NCI-H2081 (cell line): ENCODE measurements around the gene IL16.
"Not testable (repeated sequence)": the region's sequence is repeated elsewhere in the genome, so short reads cannot be mapped to it uniquely, and the experiment has no call there.

Experiments
- DNase-seq, 2 experiments: peaks; one replicate each; lab custom pipeline; 2025; lab: John Stamatoyannopoulos, UW

IL16 gene

DNA sequence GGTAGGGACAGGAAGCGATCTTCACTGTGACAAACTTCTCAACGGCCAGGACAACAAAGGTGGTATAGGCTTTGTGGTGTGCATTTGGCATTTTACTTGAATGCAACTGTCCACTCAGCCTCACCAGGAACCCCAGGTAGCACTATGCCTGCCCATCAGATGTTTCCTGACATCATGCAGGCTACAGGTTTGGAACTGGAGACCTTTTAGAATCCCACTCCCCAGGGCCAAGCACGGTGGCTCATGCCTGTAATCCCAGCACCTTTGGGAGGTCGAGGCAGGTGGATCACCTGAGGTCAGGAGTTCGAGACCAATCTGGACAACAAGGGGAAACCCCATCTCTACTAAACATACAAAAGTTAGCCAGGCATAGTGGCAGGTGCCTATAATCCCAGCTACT lies 117.7 kb downstream of the IL16 start:
- DNase-seq, result no peak

DNA sequence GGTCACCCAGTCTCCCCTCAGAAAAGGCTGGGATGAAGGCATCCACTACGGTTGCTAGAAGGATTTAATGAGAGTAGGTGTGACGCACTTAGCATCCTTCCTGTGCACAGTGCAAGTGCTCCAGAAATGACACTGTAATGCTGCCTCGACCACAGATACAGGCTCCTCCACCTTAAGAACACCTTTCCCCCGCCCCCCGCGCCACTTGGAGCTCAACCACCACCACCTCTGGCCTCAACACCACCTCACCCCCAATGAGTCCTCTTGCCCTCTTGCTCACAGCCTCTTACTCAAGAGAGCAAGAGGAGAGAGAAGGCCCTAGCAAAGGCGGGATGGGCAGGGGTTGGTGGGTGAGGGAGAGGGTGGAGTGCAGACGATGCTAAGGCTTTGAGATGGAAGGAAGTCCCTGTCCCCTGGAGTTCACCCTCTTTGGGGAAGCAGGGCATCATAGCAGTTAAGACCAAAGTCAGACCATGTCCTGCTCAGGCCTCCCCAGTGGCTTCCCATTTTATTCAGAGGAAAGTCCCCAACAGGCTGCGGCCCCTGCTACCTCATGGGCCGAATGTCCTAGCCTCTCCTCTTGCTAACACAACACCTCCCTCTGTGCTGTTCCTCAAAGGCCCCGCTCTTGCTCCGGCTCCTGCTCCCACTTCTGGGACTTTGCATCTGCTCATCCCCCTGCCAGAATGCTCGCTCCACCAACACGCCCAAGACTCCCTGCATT lies 118.9 kb downstream of the IL16 start:
- DNase-seq, result no peak

DNA sequence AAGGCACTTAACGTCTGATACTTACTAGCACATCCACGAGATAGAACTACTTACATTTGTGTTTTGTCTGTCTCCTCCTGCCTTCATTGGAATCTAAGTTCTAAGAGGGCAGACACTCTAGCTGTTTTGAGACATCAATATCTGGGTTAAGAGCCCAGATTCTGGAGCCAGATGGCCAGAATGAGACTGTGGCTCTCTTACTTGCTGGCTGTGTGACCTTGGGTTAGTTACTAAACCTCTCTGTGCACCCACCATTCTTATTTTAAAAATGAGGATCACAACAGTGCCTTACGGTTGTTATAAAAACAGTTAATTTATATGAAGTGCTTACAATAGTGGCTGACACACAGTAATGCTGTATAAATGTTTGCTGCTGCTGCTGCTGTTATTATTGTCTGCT lies 119.6 kb downstream of the IL16 start:
- no peak for DNase-seq

DNA sequence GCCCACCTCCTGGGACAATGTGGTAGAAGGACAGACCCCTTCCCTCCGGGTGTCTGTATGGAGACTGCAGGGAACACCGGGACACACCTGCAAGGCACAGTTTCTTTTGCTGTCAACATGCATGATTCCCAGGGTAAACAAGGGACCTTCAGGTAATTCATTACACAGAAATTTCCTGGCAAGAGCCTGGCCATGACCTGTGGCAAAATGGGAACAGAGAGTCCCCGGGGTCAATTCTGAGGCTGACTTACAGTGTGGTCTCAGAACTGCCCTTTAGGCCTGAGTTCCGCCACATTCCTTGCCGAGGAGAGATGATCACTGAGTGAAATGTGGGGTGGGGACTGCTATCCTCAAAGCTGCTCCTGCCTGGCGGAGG lies 121.0 kb downstream of the IL16 start:
- no peak for DNase-seq

DNA sequence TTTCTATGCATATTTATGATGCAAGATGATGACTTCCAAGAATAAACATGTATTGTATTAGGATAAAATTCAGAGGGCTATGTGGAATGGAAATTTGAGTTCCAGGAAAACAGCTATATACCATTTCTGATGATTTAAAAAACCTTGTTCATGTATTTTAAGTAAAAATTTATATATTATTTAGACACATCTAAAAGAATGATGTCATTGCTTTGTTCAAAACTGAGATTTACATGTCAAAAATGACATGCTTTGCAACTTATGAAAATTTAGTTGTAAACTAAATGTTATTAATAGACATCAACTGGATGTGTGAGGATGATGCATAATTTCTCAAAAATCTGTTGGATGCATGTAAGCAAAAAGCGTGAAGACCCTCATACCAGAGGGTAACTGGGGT lies 125.0 kb downstream of the IL16 start:
- no peak for DNase-seq

DNA sequence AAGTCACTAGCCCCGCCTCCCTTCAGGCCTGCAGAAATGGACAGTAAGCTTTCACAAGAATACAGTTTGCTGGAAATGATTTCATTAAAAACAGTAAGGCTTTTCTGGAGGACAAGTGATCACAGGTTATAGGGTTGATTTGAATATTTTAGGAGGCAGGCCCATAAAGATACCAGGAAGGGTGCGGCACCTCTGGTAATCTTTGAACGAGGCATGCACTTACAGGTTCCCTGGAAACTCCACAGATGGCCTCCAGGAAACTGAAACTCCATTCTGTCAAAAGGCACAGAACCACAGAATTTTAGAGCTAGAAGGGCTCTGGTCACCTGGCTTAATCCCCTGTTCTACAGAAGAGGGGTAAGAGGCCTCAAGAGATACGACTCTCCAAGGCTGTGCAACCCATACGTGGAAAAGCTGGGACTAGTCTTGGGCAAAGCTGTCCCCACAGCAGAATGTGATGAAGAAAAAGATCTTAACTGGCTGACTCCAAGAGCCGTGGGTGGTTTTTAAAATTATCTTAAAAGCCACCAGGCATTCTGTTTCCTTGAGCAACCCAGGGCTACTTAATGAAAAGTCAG lies 126.1 kb downstream of the IL16 start:
- no peak for DNase-seq

DNA sequence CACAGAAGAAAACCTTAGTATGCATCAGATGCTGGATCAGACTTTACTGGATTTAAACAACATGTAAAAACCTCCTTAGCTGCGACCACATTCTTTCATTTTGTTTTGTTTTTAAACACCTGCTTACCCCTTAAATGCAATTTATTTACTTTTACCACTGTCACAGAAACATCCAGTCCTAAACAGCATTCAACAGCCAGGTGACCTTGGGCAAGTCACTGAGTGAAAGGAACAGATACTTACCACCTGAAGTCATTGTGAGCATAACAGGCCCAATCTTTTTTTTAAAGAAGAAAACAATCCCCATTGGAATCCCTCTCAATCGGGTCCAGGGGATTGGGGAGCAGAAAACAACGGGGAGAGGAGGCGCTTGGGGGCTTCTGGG lies 126.9 kb downstream of the IL16 start:
- DNase-seq, result no peak

DNA sequence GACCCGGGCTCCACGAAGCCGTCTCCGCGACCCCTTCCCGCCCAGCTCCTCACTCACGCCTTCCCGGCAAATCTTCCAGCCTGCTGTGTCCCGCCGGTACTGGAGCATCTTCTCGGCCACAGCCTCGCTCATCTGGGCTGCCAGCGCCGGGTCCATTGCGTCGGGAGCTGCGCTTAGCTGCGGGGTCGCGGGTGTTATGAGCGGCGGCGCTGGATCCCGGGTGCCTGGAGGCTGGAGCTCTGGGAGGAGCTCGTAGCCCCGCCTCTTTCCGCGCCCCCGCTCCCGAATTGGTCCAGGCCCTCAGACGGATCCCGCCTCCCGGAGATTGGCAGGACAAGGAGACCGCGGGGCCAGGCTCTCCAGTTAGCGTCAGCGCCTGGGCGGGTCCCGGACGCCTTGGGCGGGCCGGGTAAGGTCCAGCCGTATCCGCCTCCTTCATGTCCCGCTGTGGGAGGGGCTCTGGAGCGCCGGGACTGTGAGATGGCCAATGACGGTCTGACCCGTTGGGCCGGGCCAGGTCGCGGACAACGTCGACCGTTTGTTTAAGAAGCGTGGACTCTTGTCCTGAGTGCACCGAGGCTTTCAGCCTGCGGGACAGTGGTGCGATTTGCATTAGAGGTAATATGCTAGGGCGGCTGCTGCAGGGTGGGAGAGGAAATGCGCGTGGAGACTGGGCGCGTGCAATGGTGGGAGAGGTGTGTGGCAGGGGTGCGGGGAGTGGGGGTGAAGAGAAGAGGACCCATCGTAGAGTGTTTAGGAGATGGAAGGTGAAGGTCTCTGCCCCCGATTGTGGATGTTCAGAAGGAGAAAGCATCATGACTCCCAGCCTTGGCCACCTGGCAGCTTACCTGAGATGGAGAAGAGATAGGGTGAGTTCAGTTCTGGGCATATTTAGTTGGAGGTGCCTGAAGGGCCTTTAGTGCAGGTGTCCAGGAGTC lies 127.5 kb downstream of the IL16 start, which contains the start of gene STARD5:
Gene STARD5, minus strand, starts transcription at position 198 of the 938 bp plus-strand sequence. Its CDS starts 42 bp downstream, at position 156.
- peak; percentile 96 to 97 for DNase-seq

DNA sequence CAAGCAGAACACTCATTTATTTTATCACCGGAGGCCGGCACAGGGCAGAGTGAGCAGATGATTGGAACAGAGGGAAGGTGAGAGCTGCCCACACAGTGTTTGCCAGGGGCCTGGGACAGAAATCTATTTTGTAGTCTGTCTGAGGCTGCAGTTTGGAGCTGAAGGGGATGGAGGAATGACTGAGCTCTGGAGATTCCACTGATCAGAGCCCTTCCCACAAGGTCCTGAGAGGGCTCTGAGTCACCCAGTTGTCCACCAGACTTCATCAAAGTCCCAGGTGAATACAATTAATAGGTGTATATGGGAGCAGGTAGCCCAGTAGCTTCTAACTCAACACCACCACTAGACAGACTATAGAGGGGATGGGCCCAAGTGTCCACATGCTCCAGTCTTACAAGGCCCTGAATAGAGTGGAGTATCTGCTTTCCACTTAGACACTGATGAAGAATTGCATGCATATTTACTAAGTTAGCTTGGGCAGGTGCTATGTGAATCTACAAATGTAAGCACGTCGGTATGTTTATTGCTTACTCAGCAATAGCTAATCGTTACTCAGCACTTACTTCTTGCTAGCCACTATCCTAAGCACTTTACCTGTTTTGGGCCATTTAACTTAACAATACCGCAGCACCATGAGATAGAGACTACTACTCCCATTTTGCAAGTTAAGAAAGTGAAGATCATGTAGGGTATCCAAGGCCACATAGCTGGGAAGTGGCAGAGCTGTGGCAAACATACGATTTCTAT lies 130.0 kb downstream of the IL16 start:
- no peak for DNase-seq

DNA sequence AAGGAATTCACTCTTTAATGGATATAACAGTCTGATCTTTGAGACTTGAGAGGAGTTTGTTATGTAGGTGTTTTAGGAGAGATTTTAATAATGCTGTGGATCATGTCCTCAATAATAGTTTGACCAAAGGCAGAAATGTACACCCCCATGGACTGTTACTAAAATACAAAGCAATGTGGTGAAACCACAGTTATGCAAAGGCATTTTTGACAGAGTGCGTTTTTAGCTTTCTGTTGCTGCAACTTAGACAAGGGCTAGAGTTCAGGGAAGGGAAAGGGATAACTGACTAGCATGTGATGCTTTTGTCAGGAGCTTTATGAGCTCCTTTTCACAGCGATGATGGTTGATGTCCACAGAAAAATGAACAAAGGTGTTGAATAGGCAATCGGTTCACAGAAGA lies 130.8 kb downstream of the IL16 start:
- DNase-seq, result no peak

DNA sequence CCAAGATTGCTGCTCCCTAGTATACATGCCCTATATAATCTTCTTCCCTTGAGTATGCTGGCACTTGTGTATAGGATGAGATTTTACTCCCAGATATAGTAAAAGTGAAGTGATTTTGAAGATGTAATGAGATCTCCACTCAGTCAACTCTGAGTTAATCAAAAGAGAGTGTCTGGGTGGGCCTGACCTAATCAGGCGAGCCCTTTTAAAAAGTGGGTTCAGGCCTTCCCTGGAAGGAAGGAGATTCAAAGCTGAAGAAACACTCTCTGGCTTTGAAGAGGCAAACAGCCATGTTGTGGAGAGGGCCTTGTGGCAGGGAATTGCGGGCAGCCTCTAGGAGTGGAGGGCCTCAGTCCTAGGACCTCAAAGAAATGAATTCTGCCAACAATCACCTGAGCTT lies 132.8 kb downstream of the IL16 start:
- DNase-seq, result no peak

DNA sequence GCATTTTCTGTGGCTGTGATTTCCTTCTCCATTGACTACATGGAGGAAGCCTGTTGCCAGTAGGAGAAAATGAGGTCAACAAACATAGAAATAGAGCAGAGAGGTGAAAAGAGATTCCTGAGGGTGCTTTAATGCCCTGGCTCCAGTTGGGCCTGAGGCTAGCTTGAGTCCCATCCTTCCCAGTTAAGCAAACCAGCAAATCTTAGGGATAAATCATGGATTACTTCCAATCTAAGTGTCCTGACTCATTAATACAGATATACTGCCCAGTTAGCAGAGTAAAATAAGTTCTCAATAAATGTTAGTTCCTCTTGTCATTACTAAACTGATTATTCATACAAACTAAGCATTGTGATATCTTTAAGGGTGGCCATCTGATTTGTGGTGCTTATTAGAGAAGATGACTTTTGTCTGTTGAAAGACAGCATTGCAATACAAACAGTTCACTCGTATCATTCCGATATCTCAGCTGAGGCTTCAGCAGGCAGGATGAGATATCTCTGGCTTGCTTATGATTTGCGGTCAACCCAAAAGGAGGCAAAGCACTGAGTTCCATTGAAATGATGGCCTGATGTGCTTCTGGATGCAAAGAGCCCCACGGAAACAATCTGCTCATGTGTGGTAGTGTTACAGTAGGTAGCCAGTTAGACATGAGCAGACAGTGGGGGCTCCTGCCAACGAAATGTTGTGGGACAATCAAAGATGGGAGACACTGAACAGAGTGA lies 133.8 kb downstream of the IL16 start:
- no peak for DNase-seq

DNA sequence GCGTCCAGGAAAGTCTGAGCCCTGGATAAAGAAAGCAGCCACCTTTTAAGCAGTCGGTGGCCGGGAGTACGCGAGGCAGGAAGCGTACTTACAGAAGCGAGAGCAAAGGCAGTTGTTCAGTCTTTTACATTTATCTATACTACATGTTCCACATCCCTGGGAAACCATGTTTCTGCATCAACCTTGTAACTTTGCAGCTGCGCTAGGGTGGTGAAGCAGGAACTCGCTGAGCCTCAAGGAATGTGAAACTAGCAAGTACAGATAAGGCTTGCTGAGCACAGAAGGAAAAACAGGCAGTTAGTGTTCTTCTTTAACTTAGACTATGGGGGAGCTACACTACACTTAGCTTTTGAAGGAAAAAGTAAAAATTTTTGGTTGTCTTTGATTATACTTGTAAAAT lies 134.5 kb downstream of the IL16 start:
- not testable (repeated sequence) for DNase-seq

DNA sequence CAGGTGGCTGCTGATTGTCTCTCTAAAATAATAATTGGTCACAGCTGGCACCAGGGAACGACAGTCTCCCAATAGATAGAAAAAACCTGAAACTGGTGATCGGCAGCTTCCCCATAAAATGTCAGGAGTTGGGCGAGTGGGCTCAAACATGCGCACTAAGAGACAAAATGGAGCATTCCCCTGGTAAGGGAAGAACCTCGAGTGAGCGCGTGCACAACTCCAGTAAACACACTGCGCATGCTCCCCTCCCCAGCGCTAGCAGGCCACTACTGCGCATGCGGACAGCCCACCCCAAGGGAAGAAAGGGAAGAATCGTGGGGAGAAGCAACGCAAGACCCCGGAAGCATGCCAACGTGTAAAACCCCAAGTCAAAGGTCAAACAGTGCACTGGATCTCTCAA lies 134.9 kb downstream of the IL16 start:
- DNase-seq, result no peak

DNA sequence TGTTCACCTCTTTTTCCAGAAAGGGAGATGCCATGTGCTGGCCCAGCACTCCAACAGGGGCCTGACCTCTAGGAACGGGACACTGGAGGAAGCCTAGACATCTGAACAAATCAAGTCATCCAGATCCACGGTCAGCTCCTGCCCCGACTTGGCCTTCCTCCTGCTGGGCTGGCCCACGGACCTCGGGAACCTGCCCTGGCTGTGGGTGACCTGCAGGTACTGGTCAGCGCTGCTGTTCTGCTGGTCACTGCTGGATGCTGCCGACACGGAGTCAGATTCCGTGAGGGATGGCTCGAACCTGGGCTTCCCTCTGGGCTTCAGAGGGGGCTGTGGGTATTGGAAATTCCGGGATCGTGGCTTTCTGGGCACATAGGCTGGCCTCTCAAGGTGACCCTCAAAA lies 135.6 kb downstream of the IL16 start:
- DNase-seq, result no peak

DNA sequence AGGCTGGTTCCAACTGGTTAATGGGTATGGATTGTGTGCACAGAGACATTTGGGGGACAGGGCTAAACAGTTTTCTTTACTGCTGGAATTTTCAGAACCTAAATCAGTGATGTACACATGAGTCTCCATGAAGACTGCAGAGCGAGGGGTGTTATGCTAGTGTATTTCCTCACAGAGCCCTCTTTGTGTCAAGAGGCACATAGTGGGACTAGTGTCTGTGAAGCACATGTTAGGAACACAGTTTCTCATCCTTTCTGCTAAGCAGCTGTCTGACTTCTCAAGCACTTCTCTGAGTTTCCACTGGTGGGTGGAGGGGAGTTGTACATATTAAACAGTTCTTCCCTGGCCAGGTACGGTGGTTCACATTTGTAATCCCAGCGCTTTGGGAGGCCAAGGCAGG lies 136.7 kb downstream of the IL16 start:
- no peak for DNase-seq

DNA sequence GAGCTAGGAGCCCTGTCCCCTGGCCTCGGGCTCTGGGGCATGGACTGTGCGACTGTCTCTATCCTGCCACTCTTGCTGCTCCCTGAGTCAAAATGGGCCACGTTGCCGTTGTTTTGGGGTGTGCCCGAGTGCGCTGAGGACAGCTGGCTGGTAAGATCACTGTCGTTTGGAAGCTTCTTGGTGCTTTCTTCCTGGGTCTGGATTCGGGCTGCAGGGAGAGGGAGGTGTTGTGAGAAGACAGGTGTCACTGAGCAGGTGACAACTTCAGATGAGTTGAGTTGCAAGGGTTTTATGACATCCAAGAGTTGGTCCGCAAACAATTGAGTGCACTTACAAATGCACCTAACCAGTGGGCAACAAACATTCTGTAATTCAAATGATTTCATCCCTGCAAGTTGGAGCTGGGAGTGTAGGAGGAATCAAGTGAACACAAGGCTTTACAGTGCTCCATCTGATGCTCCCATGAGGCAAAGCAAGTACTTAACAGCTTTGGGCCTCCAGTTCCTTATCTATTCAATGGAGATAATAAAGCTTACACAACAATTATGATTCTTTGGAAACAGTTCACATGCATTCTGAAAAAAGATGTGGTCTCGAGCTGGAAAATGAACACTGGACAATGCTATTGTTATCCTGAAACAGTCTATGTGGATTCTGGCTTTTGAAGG lies 138.2 kb downstream of the IL16 start:
- peak in 1 of 2 experiments; percentile 16 for DNase-seq

DNA sequence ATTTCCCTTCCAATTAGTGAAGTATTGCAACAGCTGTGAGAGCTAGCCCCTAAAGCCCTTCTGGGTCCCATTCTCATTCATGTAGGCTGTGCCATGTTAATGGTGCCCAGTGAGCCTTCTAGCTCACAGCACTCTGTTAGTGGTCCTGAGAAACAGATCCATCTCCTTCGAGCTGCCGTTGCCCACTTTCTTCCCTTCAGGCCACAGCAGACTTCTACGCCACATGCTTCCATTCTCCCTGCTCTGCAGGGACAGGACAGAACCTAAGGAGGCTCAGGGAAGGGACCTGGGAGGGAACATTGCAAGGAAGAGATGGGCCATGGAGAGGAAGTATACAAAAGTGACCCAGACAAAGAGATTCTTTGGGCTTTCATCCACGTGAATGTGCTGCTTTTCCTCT lies 139.0 kb downstream of the IL16 start:
- no peak for DNase-seq

DNA sequence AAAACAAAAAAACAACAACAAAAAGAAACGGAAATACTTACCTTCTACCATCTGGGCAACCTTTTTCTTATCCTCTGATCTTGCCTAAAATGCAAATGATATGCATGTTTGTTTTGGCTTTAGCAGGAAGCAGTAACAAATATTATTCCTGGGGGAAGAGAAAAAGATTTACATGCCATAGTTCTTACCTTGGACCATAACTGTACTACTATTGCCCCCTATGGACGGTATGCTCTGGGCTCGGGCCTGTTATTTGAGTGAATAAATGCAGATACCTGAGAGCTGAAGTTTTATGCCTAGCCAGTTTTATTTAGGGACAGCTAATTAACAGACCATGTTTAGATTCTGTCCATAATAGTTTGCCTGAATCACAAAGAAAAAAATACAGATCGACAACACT lies 139.9 kb downstream of the IL16 start:
- no peak for DNase-seq

DNA sequence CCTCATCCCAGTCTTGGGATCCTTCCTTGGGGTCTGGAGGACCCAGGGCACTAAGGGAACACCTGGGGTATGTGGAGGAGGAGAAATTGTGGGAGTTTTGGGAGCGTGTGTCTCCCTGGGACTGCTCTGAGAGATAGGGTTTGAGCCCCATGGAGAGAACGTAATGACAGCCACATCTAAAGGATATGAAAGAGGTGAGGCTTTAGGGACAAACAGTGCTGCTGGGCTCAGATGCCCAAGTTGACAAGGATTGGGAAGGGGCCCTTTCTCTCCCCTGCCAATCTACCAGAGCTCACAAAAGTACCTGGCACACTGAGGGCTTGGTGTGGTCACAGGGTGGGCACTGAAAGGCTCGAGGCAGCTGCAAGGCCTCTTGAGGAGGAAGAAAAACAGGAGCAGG lies 140.6 kb downstream of the IL16 start:
- no peak for DNase-seq

DNA sequence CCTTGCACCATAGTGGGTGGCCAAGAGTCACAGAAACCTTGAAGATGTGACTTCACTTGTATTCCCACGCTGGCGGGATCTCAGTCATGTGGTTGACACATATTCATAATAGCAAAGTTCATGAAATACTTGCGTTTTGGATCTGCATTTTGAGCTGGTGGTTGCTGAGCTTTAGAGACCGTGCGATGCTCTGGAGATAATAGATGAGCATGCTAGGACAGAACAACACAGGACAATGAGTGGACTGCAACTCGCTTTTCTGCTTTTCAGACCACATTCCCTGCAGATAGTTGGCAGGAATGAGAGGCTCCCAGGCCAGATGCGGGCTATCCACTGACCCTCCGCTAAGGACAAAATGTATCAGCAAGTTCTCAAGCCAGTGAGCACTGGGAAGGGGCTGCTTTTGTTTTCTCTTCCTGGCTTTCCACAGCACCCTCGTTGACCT lies 141.1 kb downstream of the IL16 start:
- no peak for DNase-seq
